CD14-positive monocyte (primary cell): ENCODE measurements around the gene MYH10. TPM values are rescaled to one million over a fixed set of nuclear protein-coding genes. Genes with fewer than 3 reads are reported as not detected.

Experiments used
- DNase-seq, 3 donors: peaks; one replicate each; pipeline ENCODE4 v3.0.0-alpha.2; 2011 to 2022
- H2AFZ ChIP-seq: 2 replicates; pipeline ENCODE4 v1.6.0; 2012; ENCODE audit warnings: mild to moderate bottlenecking, low read depth, low read length, inconsistent platforms; ENCODE audit not compliant: insufficient read depth, poor library complexity, severe bottlenecking
- H3K27ac ChIP-seq, 2 donors: 1 replicate in 1 of 2; 2 replicates in 1 of 2; pipeline ENCODE4 v1.5.1; 2012 to 2013; ENCODE audit warnings: low read length in 2 of 2, control low read depth in 1 of 2, inconsistent platforms in 1 of 2, low read depth in 1 of 2, mild to moderate bottlenecking in 1 of 2
- H3K27me3 ChIP-seq, 2 donors: one replicate each; pipeline versions ENCODE4 v1.6.0 to v1.6.1; 2011 to 2013; ENCODE audit warnings: low read length in 2 of 2; ENCODE audit not compliant: control insufficient read depth in 2 of 2, insufficient read depth in 2 of 2
- H3K36me3 ChIP-seq, 2 donors: replicated peaks in 1 of 2; 1 replicate in 1 of 2; 2 replicates in 1 of 2; pipeline versions ENCODE4 v1.5.1 to v1.6.1; 2012 to 2013; ENCODE audit warnings: low read length in 2 of 2, control low read depth in 1 of 2, inconsistent platforms in 1 of 2, mild to moderate bottlenecking in 1 of 2; ENCODE audit not compliant: insufficient read depth in 2 of 2, control insufficient read depth in 1 of 2
- H3K4me1 ChIP-seq, 2 donors: 1 replicate in 1 of 2; 2 replicates in 1 of 2; pipeline versions ENCODE4 v1.5.1 to v1.6.1; 2012 to 2013; ENCODE audit warnings: low read length in 2 of 2, control low read depth in 1 of 2, inconsistent platforms in 1 of 2, mild to moderate bottlenecking in 1 of 2, moderate library complexity in 1 of 2; ENCODE audit not compliant: insufficient read depth in 2 of 2, control insufficient read depth in 1 of 2
- H3K4me2 ChIP-seq: replicated peaks from 2 replicates; pipeline ENCODE3; 2012; ENCODE audit warnings: low read length, moderate library complexity, mild to moderate bottlenecking; ENCODE audit not compliant: poor library complexity, severe bottlenecking; ENCODE audit errors: extremely low read depth
- H3K4me3 ChIP-seq, 3 experiments: fragments of 200-600 bp in 1 of 3; sonication (generic) in 1 of 3; replicated peaks in 1 of 3; 1 replicate in 2 of 3; 2 replicates in 1 of 3; pipeline ENCODE4 v1.5.1; 2011 to 2013; ENCODE audit warnings: low read length in 3 of 3, mild to moderate bottlenecking in 3 of 3, control low read depth in 2 of 3, low read depth in 2 of 3, inconsistent platforms in 1 of 3, moderate library complexity in 1 of 3
- H3K79me2 ChIP-seq: 2 replicates; pipeline ENCODE4 v1.6.0; 2012; ENCODE audit warnings: mild to moderate bottlenecking, control low read depth, inconsistent platforms, low read length, moderate library complexity; ENCODE audit not compliant: insufficient read depth
- H3K9ac ChIP-seq: 2 replicates; pipeline ENCODE4 v1.6.0; 2017; ENCODE audit warnings: low read length, mild to moderate bottlenecking; ENCODE audit not compliant: insufficient read depth, poor library complexity, severe bottlenecking
- H3K9me3 ChIP-seq, 2 donors: replicated peaks in 1 of 2; 1 replicate in 1 of 2; 2 replicates in 1 of 2; pipeline versions ENCODE4 v1.5.1 to v1.6.1; 2012 to 2013; ENCODE audit warnings: low read length in 2 of 2, control low read depth in 1 of 2; ENCODE audit not compliant: control insufficient read depth in 1 of 2, insufficient read depth in 1 of 2
- H4K20me1 ChIP-seq: 2 replicates; pipeline ENCODE4 v1.6.0; 2012; ENCODE audit warnings: mild to moderate bottlenecking, low read length, control low read depth, moderate library complexity; ENCODE audit not compliant: insufficient read depth
- H3K27ac Mint-ChIP-seq, 7 donors: one replicate each; pipeline ENCODE4 v1.8.0; 2020; ENCODE audit warnings: mild to moderate bottlenecking in 7 of 7, mixed read lengths in 7 of 7, moderate library complexity in 6 of 7, inconsistent platforms in 2 of 7
- H3K27me3 Mint-ChIP-seq, 3 donors: one replicate each; pipeline ENCODE4 v1.8.0; 2021 to 2022; ENCODE audit warnings: low read depth in 3 of 3, mild to moderate bottlenecking in 3 of 3, mixed read lengths in 3 of 3, moderate library complexity in 3 of 3, inconsistent platforms in 1 of 3
- H3K36me3 Mint-ChIP-seq, 2 donors: one replicate each; pipeline ENCODE4 v1.8.0; 2020; ENCODE audit warnings: mixed read lengths in 2 of 2, inconsistent platforms in 1 of 2, mild to moderate bottlenecking in 1 of 2
- H3K4me1 Mint-ChIP-seq: one replicate; pipeline ENCODE4 v1.8.0; 2020; ENCODE audit warnings: mild to moderate bottlenecking, mixed read lengths
- H3K4me3 Mint-ChIP-seq, 2 donors: one replicate each; pipeline ENCODE4 v1.8.0; 2020; ENCODE audit warnings: mild to moderate bottlenecking in 2 of 2, mixed read lengths in 2 of 2, moderate library complexity in 1 of 2
- H3K9me3 Mint-ChIP-seq, 7 donors: one replicate each; pipeline ENCODE4 v1.8.0; 2020 to 2022; ENCODE audit warnings: mixed read lengths in 7 of 7, mild to moderate bottlenecking in 6 of 7, moderate library complexity in 6 of 7, inconsistent platforms in 2 of 7
- CTCF ChIP-seq: fragments of 200-600 bp; IDR thresholded peaks from one replicate; pipeline ENCODE4 v1.8.0; 2022; ENCODE audit warnings: antibody characterized with exemption, mild to moderate bottlenecking
- WGBS: methylation state at CpG from one replicate; pipeline ENCODE4 v1.1.5; 2013; ENCODE audit warnings: missing lambda C conversion rate; ENCODE audit not compliant: insufficient coverage; 5-methylcytosine and 5-hydroxymethylcytosine counted together
- intact Hi-C, 2 donors: fragments of 100-400 bp; cut with micrococcal nuclease; formaldehyde crosslinking; loops; one replicate each; pipeline versions ENCODE4 v1.15.0 to v1.15.1; 2023
- polyA plus RNA-seq, 3 donors: library from polyadenylated mRNA; depleted of rRNA in 1 of 3; unstranded in 2 of 3; stranded (reverse) in 1 of 3; fragments of 300-500 nt in 2 of 3; fragments of >200 nt in 1 of 3; fragmentation: Illumina TruSeq in 2 of 3; gene quantifications; 1 replicate in 2 of 3; 2 replicates in 1 of 3; pipeline ENCODE4 v1.2.3, GENCODE V29; 2012 to 2021

The MYH10 gene
- polyA plus RNA-seq, 3 donors, result 0.42 to 0.65 TPM; not detected in 1

- Mint-ChIP-seq H3K9me3 (no peaks in the 10 kb centered on the region), H3K27ac (no peak overlapping the region), H3K36me3 (peaks cover 81 to 98% of the 10 kb centered on the region in 2 donors), H3K4me3 (no peak overlapping the region), H3K27me3 (no peaks in the 10 kb centered on the region), H3K4me1 (no peaks in the 10 kb centered on the region)
- H3K27ac ChIP-seq, result no peak overlapping the region
- no peaks in the 10 kb centered on the region for H3K79me2 ChIP-seq
- H2AFZ ChIP-seq, result no peak overlapping the region
- intact Hi-C loops, result loop anchor here in 1 of 2 donors (5.0 kb wide), 1 partner anchor 40 kb away; no protein-coding TSS in a partner anchor
- H4K20me1 ChIP-seq, result peaks cover 41% of the 10 kb centered on the region
- no peaks in the 10 kb centered on the region for H3K27me3 ChIP-seq
- H3K4me1 ChIP-seq, result no peaks in the 10 kb centered on the region
- peaks cover 86 to 100% of the 10 kb centered on the region in 2 donors for H3K36me3 ChIP-seq
- H3K9me3 ChIP-seq, result no peaks in the 10 kb centered on the region
- 100% methylated on average over 3 of the region's 8 CpGs for WGBS
- no peak overlapping the region for H3K4me2 ChIP-seq
- H3K4me3 ChIP-seq, result no peak overlapping the region
- TF ChIP-seq CTCF, result no peak
- DNase-seq, result no peak
- H3K9ac ChIP-seq, result no peak overlapping the region
Measured at GRCh38 chr17:8451933-8452614, 178.5 kb downstream of the MYH10 start.

- H3K4me3 ChIP-seq, result no peak overlapping the region
- H4K20me1 ChIP-seq, result peaks cover 66% of the 10 kb centered on the region
- Mint-ChIP-seq H3K27ac (no peak overlapping the region), H3K4me3 (no peak overlapping the region), H3K9me3 (no peaks in the 10 kb centered on the region), H3K36me3 (peaks cover 85 to 97% of the 10 kb centered on the region in 2 donors), H3K4me1 (no peaks in the 10 kb centered on the region), H3K27me3 (no peaks in the 10 kb centered on the region)
- H3K4me2 ChIP-seq, result no peak overlapping the region
- no peaks in the 10 kb centered on the region for H3K4me1 ChIP-seq
- H3K9ac ChIP-seq, result no peak overlapping the region
- no peak for DNase-seq
- WGBS, result no CpG with 5 or more reads among the region's 3 CpGs
- peaks cover 87 to 100% of the 10 kb centered on the region in 2 donors for H3K36me3 ChIP-seq
- no peaks in the 10 kb centered on the region for H3K9me3 ChIP-seq
- H3K27ac ChIP-seq, result no peak overlapping the region
- H3K79me2 ChIP-seq, result peaks cover 15% of the 10 kb centered on the region
- no peak overlapping the region for H2AFZ ChIP-seq
- H3K27me3 ChIP-seq, result no peaks in the 10 kb centered on the region
- intact Hi-C loops, result no loop called here
- TF ChIP-seq CTCF, result no peak
Measured at GRCh38 chr17:8448310-8448709, 182.2 kb downstream of the MYH10 start.
